GM21529 (cell line): ENCODE results near the gene ZNF70.

ENCODE experiments used
- ATAC-seq: cut with Tn5 transposase; IDR thresholded peaks from one replicate; pipeline ENCODE4 v1.9.1; 2021; ENCODE audit not compliant: unreplicated experiment

ZNF70 gene

DNA sequence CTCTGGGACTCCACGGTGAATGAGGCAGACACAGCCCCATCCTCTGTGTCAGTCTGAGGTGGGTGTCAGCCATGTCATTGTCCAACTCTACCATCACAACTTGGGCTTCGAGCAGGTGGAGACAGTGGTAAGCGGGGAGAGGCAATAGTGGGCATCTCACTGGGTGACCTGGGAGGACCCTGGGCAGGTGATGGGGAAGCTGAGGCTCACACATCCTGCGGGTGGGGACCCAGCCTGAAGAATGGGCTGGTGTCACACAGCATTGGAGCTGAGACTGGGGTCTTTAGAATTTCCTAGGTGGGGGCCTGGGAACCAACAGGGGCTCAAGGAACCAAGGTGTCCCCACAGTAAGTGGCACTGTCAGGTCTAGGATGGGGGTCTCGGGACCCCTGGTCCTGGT is 28.8 kb upstream of the ZNF70 start:
- ATAC-seq = no peak

DNA sequence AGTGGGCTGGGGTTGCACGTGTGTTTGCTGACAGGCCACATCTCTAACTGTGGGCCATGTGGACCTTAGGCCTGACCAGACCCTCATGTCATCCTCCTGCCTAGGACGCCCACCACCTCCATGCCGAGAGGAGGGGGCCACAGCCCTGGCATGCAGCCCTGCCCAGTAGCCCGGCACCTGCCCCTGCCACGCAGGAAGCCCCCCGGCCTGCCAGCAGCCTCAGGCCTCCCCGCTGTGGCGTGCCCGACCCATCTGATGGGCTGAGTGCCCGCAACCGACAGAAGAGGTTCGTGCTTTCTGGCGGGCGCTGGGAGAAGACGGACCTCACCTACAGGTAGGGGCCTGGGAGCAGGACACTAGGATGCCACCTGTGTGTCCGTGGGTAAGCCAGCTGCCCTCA is 28.2 kb upstream of the ZNF70 start:
- no peak for ATAC-seq

- no peak for ATAC-seq
Observed at GRCh38 chr22:23778577-23778900, 27.6 kb upstream of the ZNF70 start.

- no peak for ATAC-seq
Observed at GRCh38 chr22:23777776-23778576, 27.1 kb upstream of the ZNF70 start.

DNA sequence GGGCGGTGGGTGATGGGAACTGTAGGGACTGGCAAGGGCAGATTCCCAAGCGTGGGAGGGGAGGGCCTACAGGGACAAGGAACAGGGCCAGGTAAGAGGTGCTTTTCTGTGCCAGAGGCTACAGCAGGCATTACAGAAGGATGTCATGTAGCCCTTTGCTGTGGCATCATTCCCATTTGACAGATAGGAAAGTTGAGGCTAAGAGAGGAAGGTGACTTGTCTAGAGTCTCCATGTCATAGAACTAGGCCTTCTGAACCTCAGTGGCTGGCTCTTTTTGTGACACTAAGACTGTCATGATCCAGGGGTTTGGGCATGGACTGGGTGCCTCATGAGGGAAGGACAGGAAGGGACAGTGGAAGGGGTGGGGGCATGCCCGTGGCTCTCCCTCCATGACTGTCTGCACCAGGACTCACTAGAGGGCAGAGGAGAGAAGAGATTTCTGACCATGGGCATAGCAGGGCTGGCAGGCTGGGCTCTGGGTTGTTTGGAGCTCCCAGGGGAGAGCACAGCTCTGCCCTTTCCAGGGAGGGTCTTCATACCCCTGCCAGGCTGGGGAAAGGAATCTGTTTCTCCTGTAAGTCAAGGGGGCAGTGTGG is 25.0 kb upstream of the ZNF70 start:
- no peak for ATAC-seq

DNA sequence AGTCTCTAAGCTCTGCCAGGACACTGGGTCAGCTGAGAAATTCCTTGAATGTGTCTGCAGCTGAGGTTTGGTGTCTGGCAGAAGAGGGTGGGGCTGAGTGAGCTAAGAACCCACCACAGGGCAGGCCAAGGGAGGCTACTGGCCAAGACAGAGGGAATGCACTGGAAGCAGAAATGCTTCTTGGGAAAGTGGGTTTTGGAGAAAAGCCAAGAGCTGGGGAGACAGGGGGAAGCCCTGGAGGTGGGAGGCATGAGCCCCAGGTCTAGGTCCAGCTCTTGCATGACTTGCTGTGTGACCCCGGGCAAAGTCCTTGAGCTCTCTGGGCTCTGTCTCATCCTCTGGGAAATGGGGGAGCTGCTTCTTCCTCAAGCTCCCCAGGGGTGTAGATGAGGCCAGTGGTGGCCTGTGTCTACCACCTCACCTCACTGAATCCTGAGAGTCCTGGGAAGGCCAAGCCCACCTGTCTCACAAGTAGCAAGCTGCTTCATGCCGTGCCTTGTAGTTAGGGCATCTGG is 24.1 kb upstream of the ZNF70 start:
- no peak for ATAC-seq

GRCh38 chr22:23774114-23774921 is 23.4 kb upstream of the ZNF70 start:
- no peak for ATAC-seq

DNA sequence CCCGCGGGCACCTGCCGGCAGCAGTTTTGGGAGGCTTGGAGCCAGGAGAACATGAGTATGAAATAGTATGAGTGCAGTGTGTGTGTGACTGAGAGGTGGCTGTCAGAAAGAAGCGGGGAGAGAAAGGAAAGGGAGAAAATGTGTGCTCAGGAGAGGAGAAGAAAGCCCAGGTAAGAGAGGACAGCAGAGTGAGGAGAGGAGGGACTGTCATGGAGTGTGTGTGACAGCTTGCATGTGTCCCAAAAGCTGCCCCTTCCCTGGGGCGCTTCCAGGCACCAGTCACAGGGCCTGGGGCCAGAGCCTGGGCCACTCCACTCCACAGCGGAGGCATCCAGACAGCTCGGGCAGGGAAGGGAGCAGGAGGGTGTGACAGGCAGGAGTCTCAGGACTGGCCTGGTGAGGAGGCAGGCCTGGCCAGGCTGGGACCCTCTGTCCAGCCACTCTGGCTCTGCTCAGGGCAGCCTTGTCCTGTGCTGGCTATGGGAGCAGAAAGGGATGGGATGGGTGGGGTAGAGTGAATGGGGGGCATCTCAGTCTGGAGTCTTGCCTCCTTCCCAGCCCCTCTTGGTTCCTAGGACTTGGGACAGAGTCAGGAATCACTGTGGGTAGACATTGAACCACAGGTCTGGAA is 22.7 kb upstream of the ZNF70 start:
- ATAC-seq = no peak

GRCh38 chr22:23772649-23773473 is 21.9 kb upstream of the ZNF70 start, which contains the start of gene MMP11:
Gene MMP11 (plus strand): TSS chr22:23772849. CDS start chr22:23772871, 22 bp downstream.
- no peak for ATAC-seq

GRCh38 chr22:23772315-23772648 is 21.4 kb upstream of the ZNF70 start:
- no peak for ATAC-seq

GRCh38 chr22:23769321-23769965 is 18.5 kb upstream of the ZNF70 start:
- ATAC-seq = no peak

GRCh38 chr22:23767673-23768548 is 17.0 kb upstream of the ZNF70 start, which contains the start of gene CHCHD10:
Gene CHCHD10 (minus strand): TSS chr22:23767972. CDS start chr22:23767874, 98 bp downstream.
- ATAC-seq = peak; percentile 52

DNA sequence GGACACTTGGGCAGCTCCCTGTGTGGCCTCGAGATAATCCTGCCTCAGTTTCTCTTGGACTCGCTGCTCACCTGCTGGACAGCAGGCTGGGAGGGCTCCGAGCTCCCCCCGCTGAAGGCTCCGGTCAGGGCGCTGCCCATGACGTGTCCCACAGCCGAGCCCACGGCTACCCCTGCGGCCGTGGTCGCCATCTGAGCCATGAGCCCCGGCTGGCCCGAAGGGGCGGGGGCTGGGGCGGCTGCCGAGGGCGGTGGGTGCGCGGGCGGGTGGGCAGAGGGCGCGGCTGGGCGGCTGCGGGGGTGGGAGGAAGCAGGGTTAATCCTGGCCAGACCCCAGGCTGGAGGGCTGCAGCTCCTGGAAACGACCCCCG is 16.4 kb upstream of the ZNF70 start:
- no peak for ATAC-seq

GRCh38 chr22:23764899-23765881 is 14.3 kb upstream of the ZNF70 start:
- no peak for ATAC-seq

DNA sequence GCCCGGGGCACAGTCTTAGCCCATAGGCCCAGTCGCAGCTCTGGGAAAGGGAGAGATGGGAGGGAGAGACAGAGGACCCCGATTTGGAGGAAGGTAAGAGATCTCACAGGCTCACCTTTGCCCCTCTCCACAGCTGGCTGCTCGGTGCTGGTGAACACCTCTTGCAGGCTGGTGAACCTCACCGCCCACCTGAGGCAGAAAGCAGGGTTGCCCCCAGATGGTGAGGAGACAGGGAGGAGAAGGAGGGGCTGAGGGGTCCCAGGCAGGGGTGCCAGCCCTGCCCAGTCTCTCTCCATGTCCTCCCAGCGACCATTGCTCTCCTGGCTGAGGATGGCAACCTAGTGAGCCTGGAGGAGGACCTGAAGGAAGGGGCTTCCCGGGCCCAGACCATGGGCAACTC is 13.0 kb upstream of the ZNF70 start:
- no peak for ATAC-seq

- ATAC-seq = no peak
Observed at GRCh38 chr22:23763579-23763945, 12.7 kb upstream of the ZNF70 start.

GRCh38 chr22:23762842-23763578 is 12.1 kb upstream of the ZNF70 start, which contains the start of gene C22orf15:
Gene C22orf15 (plus strand): TSS chr22:23762990. CDS start chr22:23763307, 317 bp downstream.
- no peak for ATAC-seq
